Inferior parietal cortex (tissue), 1 donor: ENCODE measurements around the gene FAF2.

Experiments
- DNase-seq: peaks from one replicate; pipeline ENCODE4 v3.0.0-alpha.2; 2016; ENCODE audit errors: extremely low spot score

The FAF2 gene

GRCh38 chr5:176530983-176531901 lies 83.1 kb downstream of the FAF2 start:
- DNase-seq: peak; percentile 65

GRCh38 chr5:176531902-176532493 lies 83.8 kb downstream of the FAF2 start:
- DNase-seq: no peak

- no peak for DNase-seq
Observed at GRCh38 chr5:176532795-176533194, 84.6 kb downstream of the FAF2 start.

GRCh38 chr5:176533390-176533789 lies 85.2 kb downstream of the FAF2 start:
- DNase-seq: no peak

- no peak for DNase-seq
Observed at GRCh38 chr5:176533894-176534611, 85.9 kb downstream of the FAF2 start.

GRCh38 chr5:176534640-176535039 lies 86.5 kb downstream of the FAF2 start:
- DNase-seq: no peak

GRCh38 chr5:176535101-176535663 lies 87.0 kb downstream of the FAF2 start:
- peak; percentile 23 for DNase-seq

- DNase-seq: no peak
Observed at GRCh38 chr5:176535664-176536131, 87.5 kb downstream of the FAF2 start.

- peak; percentile 56 for DNase-seq
Observed at GRCh38 chr5:176536132-176536901, 88.1 kb downstream of the FAF2 start.

GRCh38 chr5:176536902-176537553 lies 88.8 kb downstream of the FAF2 start, which contains the start of gene RNF44:
Gene RNF44, minus strand, starts transcription at chr5:176537402. Its CDS starts 4,930 bp downstream, at chr5:176532472.
- peak; percentile 97 for DNase-seq

GRCh38 chr5:176537554-176538229 lies 89.5 kb downstream of the FAF2 start:
- DNase-seq: peak; percentile 99

GRCh38 chr5:176538230-176538988 lies 90.2 kb downstream of the FAF2 start:
- DNase-seq: no peak

- DNase-seq: no peak
Observed at GRCh38 chr5:176538989-176539384, 90.8 kb downstream of the FAF2 start.

- no peak for DNase-seq
Observed at GRCh38 chr5:176540476-176540899, 92.3 kb downstream of the FAF2 start.

- DNase-seq: no peak
Observed at GRCh38 chr5:176540956-176541337, 92.8 kb downstream of the FAF2 start.

GRCh38 chr5:176541338-176542134 lies 93.4 kb downstream of the FAF2 start:
- no peak for DNase-seq

GRCh38 chr5:176542135-176542595 lies 94.0 kb downstream of the FAF2 start:
- DNase-seq: no peak
